K562 treated with DMSO at 1 percent for 24 hours (cell line): Measurements from ENCODE around the gene SRMS. TPM values are rescaled to one million over a fixed set of nuclear protein-coding genes. Genes with fewer than 3 reads are reported as not detected.

ENCODE experiments used
- total RNA-seq: library from RNA; unstranded; fragments of 300-600 nt; gene quantifications from 2 replicates; pipeline ENCODE4 v1.2.3, GENCODE V29; 2022; ENCODE audit warnings: low read depth; ENCODE audit not compliant: insufficient read depth

Gene SRMS
- total RNA-seq, result 0.19 TPM in 1 of 2 replicates, not detected in the other

GRCh38 chr20:63547725-63548480 lies at the start of gene SRMS:
Gene SRMS (minus strand): TSS chr20:63547749. CDS start chr20:63547463, 286 bp downstream.

GRCh38 chr20:63574156-63574828 lies 26.7 kb upstream of the SRMS start, which contains the start of gene HELZ2:
Gene HELZ2 (minus strand): TSS chr20:63574239. CDS start chr20:63572385, 1,854 bp downstream.

GRCh38 chr20:63553933-63554290 lies 6.4 kb upstream of the SRMS start, which contains the start of gene FNDC11:
Gene FNDC11 (plus strand): TSS chr20:63554159. CDS start chr20:63555664, 1,505 bp downstream.

GRCh38 chr20:63536997-63537524 lies 10.5 kb downstream of the SRMS start, which contains the start of gene PTK6:
Gene PTK6 (minus strand): TSS chr20:63537376. CDS start chr20:63537314, 62 bp downstream.

GRCh38 chr20:63520504-63520933 lies 27.0 kb downstream of the SRMS start, which contains the start of gene PPDPF:
Gene PPDPF (plus strand): TSS chr20:63520765. CDS start chr20:63521309, 544 bp downstream.

GRCh38 chr20:63498960-63499337 lies 48.6 kb downstream of the SRMS start, which contains the start of gene EEF1A2:
Gene EEF1A2 (minus strand): TSS chr20:63499083. CDS start chr20:63497763, 1,320 bp downstream.

Other genes starting within 250 kb of the SRMS start
- not detected in 2 replicates for gene CHRNA4, start 186.4 kb downstream of the SRMS start, total RNA-seq
- gene KCNQ2, start 75.1 kb downstream of the SRMS start, total RNA-seq, result not detected in 2 replicates
- gene EEF1A2, start 48.7 kb downstream of the SRMS start, total RNA-seq, result 65.5 and 86.4 TPM in 2 replicates
- 270 and 283 TPM in 2 replicates for gene PPDPF, start 27.0 kb downstream of the SRMS start, total RNA-seq
- gene PTK6, start 10.4 kb downstream of the SRMS start, total RNA-seq, result not detected in 2 replicates
- gene FNDC11, start 6.4 kb upstream of the SRMS start, total RNA-seq, result 0.32 and 0.94 TPM in 2 replicates
- gene HELZ2, start 26.5 kb upstream of the SRMS start, total RNA-seq, result 52.0 and 53.4 TPM in 2 replicates
- 8.5 TPM in 2 replicates for gene GMEB2, start 79.4 kb upstream of the SRMS start, total RNA-seq
- gene STMN3, start 105.7 kb upstream of the SRMS start, total RNA-seq, result 13.2 and 14.9 TPM in 2 replicates
- 8.9 and 10.5 TPM in 2 replicates for gene RTEL1, start 110.6 kb upstream of the SRMS start, total RNA-seq
- 2.2 and 2.4 TPM in 2 replicates for gene TNFRSF6B, start 148.9 kb upstream of the SRMS start, total RNA-seq
- gene ARFRP1, start 160.2 kb upstream of the SRMS start, total RNA-seq, result 44.1 and 46.7 TPM in 2 replicates
- 19.1 and 20.8 TPM in 2 replicates for gene ZGPAT, start 160.3 kb upstream of the SRMS start, total RNA-seq
- gene LIME1, start 188.9 kb upstream of the SRMS start, total RNA-seq, result 11.9 and 18.2 TPM in 2 replicates
- 68.4 and 69.6 TPM in 2 replicates for gene SLC2A4RG, start 192.0 kb upstream of the SRMS start, total RNA-seq